Measurements from ENCODE around the gene TXNRD1.

GRCh38 chr12:104165801-104166200 lies 49.8 kb upstream of the TXNRD1 start:
- TF ChIP-seq, protein P1, sequence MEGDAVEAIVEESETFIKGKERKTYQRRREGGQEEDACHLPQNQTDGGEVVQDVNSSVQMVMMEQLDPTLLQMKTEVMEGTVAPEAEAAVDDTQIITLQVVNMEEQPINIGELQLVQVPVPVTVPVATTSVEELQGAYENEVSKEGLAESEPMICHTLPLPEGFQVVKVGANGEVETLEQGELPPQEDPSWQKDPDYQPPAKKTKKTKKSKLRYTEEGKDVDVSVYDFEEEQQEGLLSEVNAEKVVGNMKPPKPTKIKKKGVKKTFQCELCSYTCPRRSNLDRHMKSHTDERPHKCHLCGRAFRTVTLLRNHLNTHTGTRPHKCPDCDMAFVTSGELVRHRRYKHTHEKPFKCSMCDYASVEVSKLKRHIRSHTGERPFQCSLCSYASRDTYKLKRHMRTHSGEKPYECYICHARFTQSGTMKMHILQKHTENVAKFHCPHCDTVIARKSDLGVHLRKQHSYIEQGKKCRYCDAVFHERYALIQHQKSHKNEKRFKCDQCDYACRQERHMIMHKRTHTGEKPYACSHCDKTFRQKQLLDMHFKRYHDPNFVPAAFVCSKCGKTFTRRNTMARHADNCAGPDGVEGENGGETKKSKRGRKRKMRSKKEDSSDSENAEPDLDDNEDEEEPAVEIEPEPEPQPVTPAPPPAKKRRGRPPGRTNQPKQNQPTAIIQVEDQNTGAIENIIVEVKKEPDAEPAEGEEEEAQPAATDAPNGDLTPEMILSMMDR (IDR thresholded peaks at IDR 0.05), result no peak
- TF ChIP-seq POLR2AphosphoS5 (IDR thresholded peaks at IDR 0.05), result no peak
